SHP77 (cell line): Measurements from ENCODE around the gene TFAP2E.

ENCODE experiments used
- DNase-seq, 2 experiments: peaks; one replicate each; lab custom pipeline; 2025; lab: John Stamatoyannopoulos, UW

The TFAP2E gene

DNA sequence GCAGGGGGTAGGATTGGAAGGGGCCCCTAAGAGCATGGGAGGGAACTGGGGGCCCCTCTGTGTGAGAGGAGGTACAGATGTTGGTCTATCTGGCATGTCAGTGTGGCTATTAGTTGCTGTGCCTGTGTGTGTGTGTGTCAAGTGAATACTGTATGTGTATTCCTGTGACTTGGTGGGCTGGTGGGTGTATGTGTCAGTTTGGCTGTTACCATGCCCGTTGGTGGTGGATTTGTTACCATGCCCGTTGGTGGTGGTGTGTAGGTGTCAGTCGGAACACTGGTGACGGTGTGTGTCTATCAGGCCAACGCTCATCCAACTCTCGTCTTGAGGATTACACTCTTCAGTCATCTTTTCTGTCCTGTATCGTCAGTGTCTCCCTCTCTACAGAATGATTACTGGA, 22.6 kb downstream of the TFAP2E start:
- no peak for DNase-seq

DNA sequence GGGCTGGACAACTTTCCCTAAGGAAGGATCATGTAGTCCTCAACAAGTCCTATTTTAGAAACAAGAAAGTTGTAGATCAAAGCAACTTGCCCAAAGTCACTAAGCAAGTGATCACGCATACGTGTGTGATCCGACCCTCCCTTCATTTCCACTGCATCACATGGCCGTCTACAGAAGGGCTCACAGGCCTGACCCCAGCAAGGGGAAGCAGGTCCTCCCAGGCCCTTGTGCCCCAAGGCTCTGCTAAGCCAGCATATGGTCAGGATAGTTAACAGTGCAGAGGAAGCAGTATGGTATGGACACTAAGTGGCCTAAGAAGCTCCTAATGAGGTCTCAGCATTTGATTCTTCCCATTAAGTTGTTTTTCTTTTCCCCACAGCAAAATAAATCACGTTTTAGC, 24.8 kb downstream of the TFAP2E start:
- no peak for DNase-seq

DNA sequence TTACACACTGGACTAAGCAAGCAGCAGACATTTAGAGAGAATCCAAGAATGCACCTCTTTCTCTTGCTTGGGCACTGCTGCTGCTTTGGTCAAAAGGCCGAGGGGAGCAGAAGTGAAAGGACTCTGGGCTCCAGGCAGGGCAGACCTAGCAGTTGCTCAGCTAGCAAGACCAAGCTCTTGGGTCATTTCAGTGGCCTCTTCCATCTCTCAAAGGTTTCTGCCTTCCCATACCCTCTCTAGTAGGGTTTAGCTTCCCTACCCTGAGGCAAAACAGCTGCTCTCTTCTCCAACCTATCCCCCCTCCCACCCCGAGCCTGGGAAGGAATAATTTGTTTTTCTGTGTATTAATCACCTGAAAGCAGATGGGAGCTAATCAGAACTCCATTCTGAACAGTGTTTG, 25.8 kb downstream of the TFAP2E start:
- DNase-seq, result no peak

DNA sequence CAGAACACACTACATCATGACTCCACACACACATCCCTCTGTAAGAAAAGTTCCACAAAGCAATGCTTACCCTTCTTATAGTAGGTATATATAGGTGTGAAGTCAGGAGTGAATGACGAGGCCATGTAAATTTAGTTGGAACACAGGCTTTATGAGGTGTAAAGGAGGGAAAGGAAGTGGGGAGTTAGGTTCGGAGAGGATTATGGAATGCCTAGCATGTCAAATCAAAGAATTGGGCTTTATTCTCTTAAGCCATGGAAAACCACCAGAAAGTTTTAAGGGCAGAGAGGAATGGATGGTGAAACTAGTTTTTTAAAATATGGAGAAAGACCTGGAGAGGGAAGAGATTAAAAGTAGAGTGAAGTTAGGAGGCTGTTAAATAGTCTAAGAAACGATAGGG, 26.3 kb downstream of the TFAP2E start:
- DNase-seq, result no peak

DNA sequence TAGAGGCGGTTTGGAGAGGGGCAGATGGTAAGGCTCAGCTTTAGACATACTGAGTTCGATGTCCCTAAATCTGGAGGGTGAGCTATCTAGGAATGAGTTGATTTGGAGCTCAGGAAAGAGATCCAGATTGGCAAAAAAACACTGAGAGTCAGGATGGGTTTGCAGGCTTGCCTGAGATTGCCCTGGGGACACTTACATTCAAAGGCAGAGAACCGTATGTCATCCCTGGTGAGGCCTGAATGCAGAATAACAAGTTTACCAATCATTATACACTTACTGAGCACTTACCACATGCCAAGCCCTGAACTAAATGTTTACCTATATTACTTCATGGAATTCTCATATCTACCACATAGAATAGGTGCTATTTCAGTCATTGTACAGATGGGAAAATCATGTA, 27.5 kb downstream of the TFAP2E start:
- no peak for DNase-seq

DNA sequence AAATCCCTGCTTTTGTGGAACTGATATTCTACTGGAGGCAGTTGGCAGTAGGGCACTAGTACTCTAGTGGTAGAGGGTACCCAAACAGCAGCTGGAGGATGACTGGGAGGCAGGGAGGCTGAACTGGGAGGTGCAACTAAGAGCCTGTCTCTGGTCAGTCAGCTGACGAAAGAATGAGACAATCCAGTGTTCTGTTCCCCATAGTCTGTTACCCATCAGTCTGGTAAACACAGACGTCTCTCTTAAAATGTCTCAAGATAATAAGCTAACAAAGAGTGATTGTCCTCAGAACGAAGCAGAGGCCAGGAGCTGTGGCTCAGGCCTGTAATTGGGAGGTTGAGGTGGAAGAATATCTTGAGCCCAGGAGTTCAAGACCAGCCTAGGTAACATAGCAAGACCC, 30.4 kb downstream of the TFAP2E start:
- DNase-seq, result no peak

DNA sequence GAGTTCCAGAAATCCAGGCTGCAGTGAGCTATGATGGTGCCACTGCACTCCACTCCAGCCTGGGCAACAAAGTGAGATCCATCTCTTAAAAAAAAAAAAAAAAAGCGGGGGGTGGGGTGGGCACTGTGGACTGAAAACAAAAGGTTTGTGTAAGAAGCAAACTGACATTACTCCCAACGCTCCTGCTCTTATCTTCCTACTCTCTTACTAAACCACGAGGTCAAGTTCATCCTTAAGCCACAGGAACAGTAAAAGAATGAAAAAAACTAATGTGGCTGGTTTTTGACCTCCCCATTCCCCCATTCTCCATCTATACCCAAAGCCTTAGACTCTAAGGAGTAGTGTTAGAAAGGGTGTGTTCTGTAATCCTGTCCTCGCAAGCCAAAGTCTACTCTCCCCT, 30.8 kb downstream of the TFAP2E start:
- no peak for DNase-seq

DNA sequence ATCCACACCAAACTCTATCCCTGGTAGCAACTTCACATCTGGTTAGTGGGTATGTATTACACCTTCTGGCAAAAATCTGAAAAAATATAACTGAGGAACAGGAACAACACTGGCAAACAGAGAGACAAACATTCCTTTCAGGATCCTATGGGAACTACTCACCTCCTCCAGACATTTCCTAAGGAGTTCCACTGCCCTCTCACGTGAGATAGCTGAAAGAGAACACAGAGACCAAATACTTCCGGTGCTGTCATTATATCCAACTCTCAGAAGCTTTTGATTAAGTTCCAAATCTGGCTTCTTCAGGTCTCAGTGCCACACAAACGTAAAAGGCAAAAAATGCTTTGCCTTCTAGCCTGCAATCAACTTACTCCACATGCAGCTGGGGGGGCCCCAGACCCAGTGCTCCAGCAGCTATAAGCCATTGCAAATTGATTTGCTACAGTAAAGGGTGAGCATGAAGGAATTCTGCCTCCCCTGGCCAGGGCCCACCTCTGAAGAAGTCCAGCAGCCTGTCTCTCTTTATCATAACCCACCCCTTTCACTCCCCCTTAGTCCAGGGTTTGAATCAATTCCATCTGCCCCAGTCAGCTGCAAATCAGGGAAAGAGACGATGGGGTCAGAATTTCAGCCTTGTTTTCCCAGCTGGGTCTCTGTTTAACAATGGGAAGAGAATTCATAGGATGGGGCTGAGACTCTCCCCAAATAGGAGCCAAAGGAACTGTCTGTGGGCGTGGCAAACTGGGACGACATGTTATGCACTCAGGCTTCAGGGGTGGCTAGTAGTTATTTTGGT, 32.2 kb downstream of the TFAP2E start:
- no peak for DNase-seq

DNA sequence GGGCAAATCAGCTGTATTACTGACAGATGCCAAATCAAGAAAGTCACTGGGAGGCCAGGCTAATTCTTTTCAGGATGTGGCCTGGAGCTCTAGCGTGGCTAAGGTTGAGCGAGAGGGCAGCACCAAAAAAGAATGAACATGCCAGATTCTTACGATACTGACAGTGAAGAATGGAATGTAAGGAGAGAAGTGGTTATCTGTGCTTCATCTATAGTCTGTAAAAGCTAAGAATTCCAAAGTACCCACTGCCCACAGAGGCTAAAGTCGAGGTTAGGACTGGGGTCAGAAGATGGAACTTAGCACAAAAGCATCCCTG, 32.7 kb downstream of the TFAP2E start:
- no peak for DNase-seq

DNA sequence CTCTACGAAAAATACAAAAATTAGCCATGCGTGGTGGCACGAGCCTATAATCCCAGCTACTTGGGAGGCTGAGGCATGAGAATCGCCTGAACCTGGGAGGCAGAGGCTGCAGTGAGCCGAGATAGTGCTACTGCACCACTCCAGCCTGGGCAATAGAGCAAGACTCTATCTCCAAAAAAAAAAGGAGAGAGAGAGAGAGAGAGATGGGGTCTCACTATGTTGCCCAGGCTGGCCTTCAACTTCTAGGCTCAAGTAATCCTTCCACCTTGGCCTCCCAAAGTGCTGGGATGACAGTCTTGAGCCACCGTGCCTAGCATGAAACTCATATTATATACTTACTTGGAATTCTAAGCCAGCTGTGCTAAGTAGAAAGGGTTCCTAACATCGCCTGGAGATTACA, 38.5 kb downstream of the TFAP2E start:
- DNase-seq, result no peak

DNA sequence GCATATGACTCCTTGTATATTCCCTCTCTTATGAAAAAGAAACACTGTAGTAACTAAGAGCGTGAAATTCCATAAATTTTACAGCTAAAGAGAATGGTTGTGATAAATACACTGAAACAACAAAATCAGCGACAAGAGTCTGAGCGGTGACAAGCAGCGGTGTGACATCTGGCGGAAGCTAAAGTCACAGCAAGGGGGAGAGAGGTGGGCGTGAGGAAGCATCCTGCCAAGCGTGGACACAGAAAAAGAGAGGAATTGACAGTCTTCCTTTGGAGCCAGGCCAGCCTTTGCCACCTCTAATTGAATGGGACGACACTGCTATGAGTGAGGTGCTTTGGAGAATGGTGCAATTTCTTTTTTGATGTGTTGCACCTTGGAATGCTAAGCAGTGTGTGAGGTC, 42.3 kb downstream of the TFAP2E start:
- DNase-seq, result no peak

DNA sequence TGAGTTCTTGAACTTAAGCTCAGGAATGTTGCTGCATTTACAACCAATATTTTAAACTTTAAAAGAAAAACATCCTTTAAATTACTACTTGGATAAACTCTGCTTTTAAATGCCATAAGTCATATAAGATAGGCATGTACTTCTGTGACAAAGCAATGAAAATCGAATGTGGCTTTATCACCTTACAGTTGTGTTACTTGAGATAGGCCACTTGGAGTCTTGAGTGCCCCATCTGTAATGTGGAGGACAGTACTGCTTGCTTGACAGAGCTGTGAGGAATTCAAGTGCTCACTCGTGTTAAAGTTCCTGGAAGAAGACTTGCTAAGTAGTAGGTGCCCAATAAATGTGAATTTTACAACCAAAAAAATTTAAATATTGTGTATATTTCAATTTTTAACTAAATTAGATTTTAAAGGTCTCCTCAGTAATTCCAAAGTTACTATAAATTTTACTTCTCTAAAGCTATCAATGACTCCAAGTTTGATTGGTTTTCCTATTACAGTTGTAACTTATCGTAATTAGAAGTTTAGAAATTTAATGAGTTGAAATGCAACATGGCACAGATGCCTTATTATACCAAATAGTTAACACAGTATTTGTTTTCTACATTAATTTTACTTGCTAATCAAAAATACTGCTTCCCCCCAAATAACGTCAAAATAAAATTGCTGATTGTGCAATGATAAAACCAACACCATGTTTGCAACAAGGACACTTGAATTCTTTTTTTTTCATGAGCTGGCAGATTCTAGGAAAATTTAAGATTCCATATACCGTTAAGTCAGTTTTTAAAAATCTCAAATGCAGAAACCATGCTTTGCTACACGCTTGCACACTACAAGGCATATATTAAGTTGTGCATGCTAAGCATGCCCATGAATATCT, 46.4 kb downstream of the TFAP2E start:
- DNase-seq, result no peak

DNA sequence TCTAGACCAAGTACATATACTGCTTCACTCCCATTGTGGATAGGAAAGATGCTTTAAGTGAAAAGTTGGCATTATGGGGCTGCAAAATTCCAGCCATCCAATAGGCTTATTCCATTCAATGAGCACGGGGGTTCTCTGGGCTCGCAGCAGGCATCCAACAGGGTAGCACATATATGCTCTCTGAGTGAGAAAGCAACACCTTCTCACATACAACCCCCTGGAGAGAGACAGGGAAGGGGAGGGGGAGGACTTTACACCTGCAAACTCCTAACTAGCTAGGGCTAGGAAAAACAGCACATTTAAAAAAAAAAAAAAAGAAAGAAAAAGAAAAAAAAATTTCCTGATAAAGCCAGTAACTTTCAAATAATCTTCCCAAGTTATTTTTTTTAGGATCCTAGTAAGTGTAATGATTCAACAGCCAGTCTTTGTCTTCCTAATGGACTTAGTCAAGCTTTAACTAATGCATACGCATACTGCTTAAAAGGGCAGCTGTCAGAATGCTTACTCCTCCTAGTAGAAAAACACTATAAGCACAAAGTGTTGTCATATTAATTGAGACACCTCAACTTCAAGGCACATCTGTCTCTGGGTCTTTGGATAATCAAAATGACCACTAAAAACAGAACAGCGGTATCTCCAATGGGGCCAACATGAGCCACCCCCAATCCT, 49.5 kb downstream of the TFAP2E start:
- DNase-seq, result no peak

DNA sequence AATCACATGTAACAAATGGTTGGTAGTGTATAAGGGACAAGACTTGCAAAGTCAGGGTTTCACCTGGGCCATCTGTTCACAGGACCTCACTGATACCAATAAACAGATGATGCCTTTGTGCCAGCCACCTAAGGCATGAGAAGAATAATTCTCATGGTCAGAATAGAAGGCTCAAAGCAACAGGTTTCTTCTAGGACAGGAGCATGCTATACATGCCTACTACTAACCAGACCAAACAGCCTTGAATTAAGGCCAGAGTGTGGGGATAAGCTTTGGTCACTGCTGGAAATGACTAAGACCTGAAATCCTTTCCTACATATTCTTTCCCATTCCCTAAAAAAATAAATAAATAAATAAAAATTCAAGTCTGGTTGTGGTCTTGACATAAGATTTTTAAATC, 50.7 kb downstream of the TFAP2E start:
- no peak for DNase-seq

DNA sequence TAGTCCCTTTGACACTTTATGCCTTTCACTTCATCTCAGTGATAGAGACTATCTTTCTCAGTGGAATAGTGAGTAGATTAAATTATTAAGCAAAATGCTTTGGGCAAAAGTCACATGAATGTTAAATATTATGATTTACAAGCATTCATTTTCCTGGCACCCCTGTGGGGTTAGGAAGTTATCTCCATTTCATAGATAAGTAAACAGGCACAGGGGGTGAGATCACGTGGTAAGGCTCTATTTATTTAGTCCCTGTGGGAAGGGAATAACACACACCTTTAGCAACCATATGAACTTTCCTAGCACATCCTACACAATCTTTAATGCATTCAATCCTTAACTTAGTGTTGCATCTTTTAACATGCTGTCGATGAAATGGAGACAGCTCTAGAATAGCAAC, 55.9 kb downstream of the TFAP2E start:
- DNase-seq, result no peak

DNA sequence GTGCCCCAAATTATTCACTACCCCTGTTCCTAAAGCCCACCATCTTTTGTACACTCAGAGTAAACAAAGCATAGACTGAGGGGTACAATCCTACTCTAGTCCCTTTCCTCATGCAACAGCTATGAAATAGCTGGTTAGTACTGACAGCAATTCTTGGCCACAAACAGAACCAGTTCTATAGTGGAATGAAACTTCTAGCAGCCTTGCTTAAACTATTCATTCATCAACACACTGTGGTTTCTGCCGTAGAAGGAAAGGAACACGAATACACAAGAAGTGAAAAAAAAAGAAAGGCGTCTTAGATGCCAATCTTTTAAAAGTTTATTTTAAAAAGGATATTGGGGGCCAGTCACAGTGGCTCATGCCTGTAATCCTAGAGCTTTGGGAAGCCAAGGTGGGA, 58.3 kb downstream of the TFAP2E start:
- DNase-seq, result no peak

DNA sequence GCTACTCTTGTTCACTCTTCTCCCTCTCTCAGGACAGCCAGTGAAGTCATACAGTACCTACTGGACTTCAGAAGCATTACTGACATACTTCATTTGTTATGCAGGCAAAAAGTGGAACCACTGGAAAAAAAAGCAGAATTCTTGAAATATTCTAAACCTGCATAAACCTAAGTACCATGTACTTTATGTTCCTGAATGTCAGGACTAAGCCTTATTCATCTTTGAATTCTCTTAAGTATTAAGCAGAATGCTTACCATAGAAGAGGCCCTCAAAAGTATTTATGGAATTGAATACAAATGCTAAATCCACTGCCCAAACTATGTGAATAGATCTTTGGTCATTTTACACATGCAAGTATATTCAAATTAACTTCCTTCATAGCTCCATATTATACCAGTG, 60.4 kb downstream of the TFAP2E start:
- no peak for DNase-seq

DNA sequence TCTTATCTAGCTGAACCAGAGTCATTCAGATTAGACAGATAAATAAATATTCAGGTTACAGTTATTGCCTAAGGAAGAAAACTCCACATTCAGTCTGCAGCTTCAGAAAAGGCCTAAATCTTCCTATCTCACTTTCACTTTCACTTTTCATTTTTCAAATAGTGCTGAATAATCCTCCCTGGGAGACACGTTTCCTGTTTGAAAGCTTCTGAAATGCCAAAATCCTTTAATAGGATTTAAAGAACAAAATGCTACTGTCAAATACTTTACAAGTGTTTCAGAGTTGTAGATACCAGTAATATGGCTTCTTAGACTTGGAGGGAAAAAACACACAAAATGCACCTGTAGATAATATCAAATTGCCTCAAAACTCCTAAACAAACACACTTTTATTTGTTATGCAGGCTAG, 64.3 kb downstream of the TFAP2E start:
- DNase-seq, result no peak

DNA sequence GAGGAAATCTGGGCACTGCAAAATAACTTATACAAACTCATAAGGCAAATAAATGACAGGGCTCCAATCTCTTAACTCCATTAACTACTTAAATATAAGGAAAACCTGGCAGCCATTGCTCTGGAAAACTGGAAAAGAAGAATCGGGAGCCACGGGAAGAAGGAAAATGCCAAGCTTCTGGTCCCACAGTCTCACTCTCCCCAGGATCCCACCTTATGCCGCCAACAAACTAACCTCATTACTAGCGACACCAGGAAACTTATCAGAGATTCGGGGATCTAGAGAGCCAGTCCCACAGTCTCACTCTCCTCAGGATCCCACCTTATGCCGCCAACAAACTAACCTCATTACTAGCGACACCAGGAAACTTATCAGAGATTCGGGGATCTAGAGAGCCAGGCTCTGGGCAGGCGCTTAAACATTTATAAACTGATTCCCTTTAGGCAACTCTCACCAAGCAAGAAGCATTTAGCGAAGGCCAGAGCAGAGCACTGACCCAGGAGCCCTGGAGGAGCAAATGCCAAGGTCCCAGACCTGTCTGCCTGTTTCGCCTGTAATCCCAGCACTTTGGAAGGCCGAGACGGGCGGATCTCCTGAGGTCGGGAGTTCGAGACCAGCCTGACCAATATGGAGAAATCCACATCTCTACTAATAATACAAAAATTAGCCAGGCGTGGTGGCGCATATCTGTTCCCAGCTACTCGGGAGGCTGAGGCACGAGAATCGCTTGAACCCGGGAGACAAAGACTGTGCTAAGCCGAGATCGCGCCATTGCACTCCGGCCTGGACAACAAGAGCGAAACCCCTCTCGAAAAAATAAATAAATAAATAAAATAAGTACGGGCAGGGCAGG, 67.5 kb downstream of the TFAP2E start:
- DNase-seq, result no peak

DNA sequence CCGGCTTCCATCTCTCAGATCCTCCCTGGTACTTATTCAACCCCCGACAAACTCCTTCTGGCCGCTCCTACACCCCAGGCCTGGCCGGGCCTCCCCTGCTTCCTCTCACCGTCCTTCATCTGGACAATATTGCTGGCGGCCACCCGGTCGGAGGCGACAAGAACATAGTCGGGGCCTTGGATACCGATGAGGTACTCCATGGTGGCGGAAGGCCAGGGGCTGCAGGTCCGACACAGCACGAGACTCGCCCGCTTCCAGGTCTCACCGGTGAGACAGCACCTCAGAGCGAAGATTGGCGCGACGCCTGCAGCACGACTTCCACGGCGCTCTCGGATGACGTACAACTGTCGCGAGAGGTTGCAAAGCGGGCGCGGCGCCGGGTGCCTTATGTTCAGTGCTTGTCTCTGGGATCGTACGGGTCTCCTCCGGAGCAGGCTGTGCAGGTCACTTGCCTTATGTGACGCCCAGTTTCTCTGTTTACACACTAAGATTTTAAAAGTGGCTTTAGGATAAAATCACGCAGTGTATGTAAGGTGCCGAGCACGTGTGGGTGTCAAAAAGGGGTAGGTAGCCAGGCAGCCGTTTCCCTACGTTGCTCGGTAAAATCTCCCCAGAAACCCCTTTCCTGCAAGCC, 68.2 kb downstream of the TFAP2E start, which contains the start of gene PSMB2:
PSMB2 (minus strand) TSS at position 294 of the 634 bp plus-strand sequence; CDS start at position 200, 94 bp downstream.
- peak; percentile 94 to 95 for DNase-seq

DNA sequence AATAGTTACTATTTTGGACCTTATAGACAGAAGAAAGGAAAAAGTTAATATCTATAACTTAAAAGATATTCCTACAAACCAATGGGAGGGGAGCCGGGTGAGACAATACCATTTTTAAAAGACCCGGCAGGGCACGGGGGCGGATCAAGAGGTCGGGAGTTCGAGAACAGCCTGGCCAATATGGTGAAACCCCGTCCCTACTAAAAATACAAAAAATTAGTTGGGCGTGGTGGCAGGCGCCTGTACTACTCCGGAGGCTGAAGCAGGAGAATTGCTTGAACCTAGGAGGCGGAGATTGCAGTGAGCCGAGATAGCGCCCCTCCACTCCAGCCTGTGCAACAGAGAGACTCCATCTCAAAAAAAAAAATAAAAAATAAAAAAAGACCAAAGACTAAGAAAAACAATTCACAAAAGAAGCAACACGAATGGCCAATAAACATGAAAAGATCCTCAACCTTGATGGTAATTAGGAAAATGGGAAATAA, 69.4 kb downstream of the TFAP2E start:
- DNase-seq, result no peak
